Measurements from ENCODE around the gene SHLD1. TPM values are rescaled to one million over a fixed set of nuclear protein-coding genes. Genes with fewer than 3 reads are reported as not detected.

The SHLD1 gene
- total RNA-seq, 1 donor from 2014 or later: 12.5 TPM

DNA sequence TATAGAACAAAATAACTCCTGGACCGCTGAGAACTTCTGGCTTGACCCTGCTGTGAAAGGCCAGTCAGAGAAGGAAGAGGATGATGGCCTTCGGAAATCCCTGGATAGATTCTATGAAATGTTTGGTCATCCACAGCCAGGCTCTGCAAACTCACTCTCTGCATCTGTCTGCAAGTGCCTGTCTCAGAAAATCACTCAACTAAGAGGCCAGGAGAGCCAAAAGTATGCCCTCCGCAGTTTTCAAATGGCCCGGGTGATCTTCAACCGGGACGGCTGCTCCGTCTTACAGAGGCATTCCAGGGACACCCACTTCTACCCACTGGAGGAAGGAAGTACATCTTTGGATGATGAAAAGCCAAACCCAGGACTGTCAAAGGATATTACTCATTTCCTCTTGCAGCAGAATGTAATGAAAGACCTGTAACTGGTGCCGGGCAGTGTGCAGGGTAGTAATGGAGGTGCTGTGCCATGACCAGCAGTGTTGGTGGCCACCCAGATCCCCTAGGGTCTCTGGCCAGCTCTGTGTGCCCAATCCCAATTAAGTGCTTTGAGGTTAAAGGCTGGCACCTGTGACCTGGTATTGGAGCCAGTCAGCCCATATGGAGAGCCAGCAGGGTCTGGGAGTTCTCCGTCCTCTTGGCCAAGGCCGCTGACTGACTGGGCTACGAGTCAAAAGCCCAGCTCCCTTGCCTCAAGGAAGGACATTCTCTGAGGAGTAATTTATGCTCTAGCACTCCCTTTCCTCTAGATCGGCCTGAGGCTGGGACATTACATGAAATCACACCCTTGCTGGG is 113.0 kb downstream of the SHLD1 start:
- Histone ChIP-seq H3K4me3 (ENCODE audit: low read length in 3 of 3) (peak overlapping the region in 1 of 3 donors; percentile 34), H3K9me3 (ENCODE audit: control insufficient read depth in 3 of 3, low read length in 3 of 3) (no peaks in the 10 kb centered on the region), H3K4me1 (ENCODE audit: control insufficient read depth in 3 of 3, insufficient read depth in 3 of 3, low read length in 3 of 3) (peaks cover 32 to 39% (median 38%) of the 10 kb centered on the region in 3 donors), H3K27me3 (ENCODE audit: control insufficient read depth in 3 of 3, insufficient read depth in 3 of 3, low read length in 3 of 3) (no peaks in the 10 kb centered on the region), H3K9ac (ENCODE audit: low read depth in 1 of 3, low read length in 3 of 3) (peak overlapping the region in 1 of 3 donors; percentile 34), H3K27ac (ENCODE audit: low read depth, low read length) (peak overlapping the region; percentile 62), H3K36me3 (ENCODE audit: control insufficient read depth in 3 of 3, insufficient read depth in 3 of 3, low read length in 3 of 3) (no peaks in the 10 kb centered on the region)

DNA sequence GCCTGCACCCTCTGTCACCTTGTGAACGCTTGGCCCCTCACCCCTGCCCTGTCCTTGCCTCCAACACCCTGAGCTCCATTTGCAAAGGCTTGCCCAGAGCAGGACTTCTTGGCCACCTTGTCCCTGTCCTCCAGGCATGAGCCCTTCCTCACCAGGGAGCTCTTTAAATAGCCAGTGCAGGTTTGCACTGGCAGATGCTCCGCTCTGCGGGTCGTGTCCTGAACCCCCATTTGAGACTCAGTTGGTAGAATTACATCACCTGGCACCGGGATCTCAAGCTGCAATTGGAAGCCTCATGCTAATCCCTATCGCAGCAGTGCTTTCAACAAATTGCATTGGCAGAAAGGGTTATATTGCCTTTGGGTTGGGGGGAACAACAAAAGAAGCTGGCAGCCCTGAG is 114.2 kb downstream of the SHLD1 start:
- Histone ChIP-seq H3K36me3 (ENCODE audit: control insufficient read depth in 3 of 3, insufficient read depth in 3 of 3, low read length in 3 of 3) (no peaks in the 10 kb centered on the region), H3K9ac (ENCODE audit: low read depth in 1 of 3, low read length in 3 of 3) (no peak overlapping the region), H3K4me3 (ENCODE audit: low read length in 3 of 3) (no peak overlapping the region), H3K27me3 (ENCODE audit: control insufficient read depth in 3 of 3, insufficient read depth in 3 of 3, low read length in 3 of 3) (no peaks in the 10 kb centered on the region), H3K9me3 (ENCODE audit: control insufficient read depth in 3 of 3, low read length in 3 of 3) (no peaks in the 10 kb centered on the region), H3K27ac (ENCODE audit: low read depth, low read length) (peak overlapping the region; percentile 62), H3K4me1 (ENCODE audit: control insufficient read depth in 3 of 3, insufficient read depth in 3 of 3, low read length in 3 of 3) (peaks cover 32 to 39% (median 38%) of the 10 kb centered on the region in 3 donors)

DNA sequence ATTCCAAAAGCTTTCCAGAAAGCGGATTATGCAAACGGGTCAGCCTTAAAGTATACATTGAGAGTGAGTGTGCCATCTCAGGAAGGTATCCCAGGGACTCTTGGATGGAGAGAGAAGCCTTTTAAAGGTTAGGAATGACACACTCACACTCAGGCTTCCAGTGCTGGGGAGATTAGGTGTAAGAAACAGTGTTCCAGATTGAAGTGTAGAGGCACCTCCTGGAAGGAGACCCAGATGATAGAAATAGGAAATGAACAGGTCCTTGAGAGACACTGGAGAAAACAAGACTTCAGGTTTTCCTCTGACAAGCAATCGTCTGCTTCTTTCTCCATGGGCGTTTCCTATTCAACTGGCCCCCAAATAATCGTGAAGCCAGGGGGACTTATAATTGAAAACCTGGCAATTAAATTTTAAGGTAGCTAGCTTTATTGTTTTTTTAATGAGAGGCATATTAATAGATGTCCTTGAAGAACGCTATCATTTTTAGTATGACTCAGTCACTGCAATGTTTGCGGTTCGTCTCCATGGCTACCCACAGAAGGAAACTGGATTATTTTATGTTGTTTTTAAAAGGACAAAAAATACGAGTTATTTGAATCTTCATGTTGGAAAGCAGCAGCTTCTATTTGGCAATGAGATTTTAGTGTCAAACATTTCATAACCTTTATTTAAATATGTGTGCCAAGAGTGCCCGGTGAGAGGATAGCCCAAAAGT is 114.8 kb downstream of the SHLD1 start:
- peaks cover 32 to 39% (median 38%) of the 10 kb centered on the region in 3 donors for H3K4me1 ChIP-seq (ENCODE audit: control insufficient read depth in 3 of 3, insufficient read depth in 3 of 3, low read length in 3 of 3)
- H3K36me3 ChIP-seq (ENCODE audit: control insufficient read depth in 3 of 3, insufficient read depth in 3 of 3, low read length in 3 of 3): no peaks in the 10 kb centered on the region
- H3K27ac ChIP-seq (ENCODE audit: low read depth, low read length): peak overlapping the region; percentile 62
- H3K4me3 ChIP-seq (ENCODE audit: low read length in 3 of 3): no peak overlapping the region
- H3K9me3 ChIP-seq (ENCODE audit: control insufficient read depth in 3 of 3, low read length in 3 of 3): no peaks in the 10 kb centered on the region
- peak overlapping the region in 1 of 3 donors; percentile 14 for H3K9ac ChIP-seq (ENCODE audit: low read depth in 1 of 3, low read length in 3 of 3)
- H3K27me3 ChIP-seq (ENCODE audit: control insufficient read depth in 3 of 3, insufficient read depth in 3 of 3, low read length in 3 of 3): no peaks in the 10 kb centered on the region

DNA sequence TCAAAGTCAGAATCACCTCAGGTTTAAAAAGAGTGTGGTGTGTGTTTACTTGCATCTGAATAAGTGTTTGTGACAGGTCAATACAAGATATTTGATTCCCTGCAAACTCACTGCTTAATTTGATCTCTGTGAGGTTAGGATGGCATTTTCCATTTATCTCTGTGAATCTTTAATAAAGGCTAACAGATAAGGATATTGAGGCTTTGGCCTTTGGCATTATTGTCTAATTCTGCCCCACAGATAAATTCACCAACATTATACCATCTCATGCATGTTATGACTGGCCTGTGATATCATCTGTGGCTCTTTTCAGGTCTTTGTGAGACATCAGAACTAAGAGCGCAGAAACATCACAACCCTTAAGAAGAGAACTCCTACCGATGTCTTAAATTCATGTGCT is 115.4 kb downstream of the SHLD1 start:
- H3K27ac ChIP-seq (ENCODE audit: low read depth, low read length): peak overlapping the region; percentile 62
- no peaks in the 10 kb centered on the region for H3K27me3 ChIP-seq (ENCODE audit: control insufficient read depth in 3 of 3, insufficient read depth in 3 of 3, low read length in 3 of 3)

DNA sequence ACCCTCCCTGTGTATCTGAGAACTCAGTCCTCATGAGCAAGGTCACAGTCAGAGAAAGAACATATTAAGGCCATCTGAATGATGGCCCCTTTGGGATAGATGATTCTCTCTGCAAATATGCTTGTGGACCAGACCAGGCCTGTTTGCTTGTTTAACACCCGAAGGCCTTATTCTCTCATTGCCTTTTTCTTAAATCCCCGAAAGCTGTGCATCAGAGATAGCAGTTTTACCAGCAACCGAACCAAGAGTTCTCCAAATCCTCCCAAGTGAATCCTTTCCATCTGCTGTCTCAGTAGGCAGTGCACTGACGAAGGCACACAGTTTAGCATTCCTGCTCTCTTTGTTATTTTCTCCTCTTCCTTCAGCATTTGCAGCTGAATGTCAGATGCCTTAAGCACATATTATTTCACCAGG is 120.4 kb downstream of the SHLD1 start:
- H3K36me3 ChIP-seq (ENCODE audit: control insufficient read depth in 3 of 3, insufficient read depth in 3 of 3, low read length in 3 of 3): no peaks in the 10 kb centered on the region
- peaks cover under 1 to 5% (median 2%) of the 10 kb centered on the region in 3 donors for H3K4me1 ChIP-seq (ENCODE audit: control insufficient read depth in 3 of 3, insufficient read depth in 3 of 3, low read length in 3 of 3)
- no peaks in the 10 kb centered on the region for H3K27me3 ChIP-seq (ENCODE audit: control insufficient read depth in 3 of 3, insufficient read depth in 3 of 3, low read length in 3 of 3)
- no peak overlapping the region for H3K27ac ChIP-seq (ENCODE audit: low read depth, low read length)
- H3K4me3 ChIP-seq (ENCODE audit: low read length in 3 of 3): no peak overlapping the region
- no peaks in the 10 kb centered on the region for H3K9me3 ChIP-seq (ENCODE audit: control insufficient read depth in 3 of 3, low read length in 3 of 3)
- no peak overlapping the region for H3K9ac ChIP-seq (ENCODE audit: low read depth in 1 of 3, low read length in 3 of 3)

More for the DNA sequence above, 115.4 kb downstream of the SHLD1 start:
- peaks cover 32 to 39% (median 38%) of the 10 kb centered on the region in 3 donors for H3K4me1 ChIP-seq (ENCODE audit: control insufficient read depth in 3 of 3, insufficient read depth in 3 of 3, low read length in 3 of 3)
- H3K4me3 ChIP-seq (ENCODE audit: low read length in 3 of 3): no peak overlapping the region
- H3K36me3 ChIP-seq (ENCODE audit: control insufficient read depth in 3 of 3, insufficient read depth in 3 of 3, low read length in 3 of 3): no peaks in the 10 kb centered on the region
- H3K9me3 ChIP-seq (ENCODE audit: control insufficient read depth in 3 of 3, low read length in 3 of 3): no peaks in the 10 kb centered on the region
- no peak overlapping the region for H3K9ac ChIP-seq (ENCODE audit: low read depth in 1 of 3, low read length in 3 of 3)

DNA sequence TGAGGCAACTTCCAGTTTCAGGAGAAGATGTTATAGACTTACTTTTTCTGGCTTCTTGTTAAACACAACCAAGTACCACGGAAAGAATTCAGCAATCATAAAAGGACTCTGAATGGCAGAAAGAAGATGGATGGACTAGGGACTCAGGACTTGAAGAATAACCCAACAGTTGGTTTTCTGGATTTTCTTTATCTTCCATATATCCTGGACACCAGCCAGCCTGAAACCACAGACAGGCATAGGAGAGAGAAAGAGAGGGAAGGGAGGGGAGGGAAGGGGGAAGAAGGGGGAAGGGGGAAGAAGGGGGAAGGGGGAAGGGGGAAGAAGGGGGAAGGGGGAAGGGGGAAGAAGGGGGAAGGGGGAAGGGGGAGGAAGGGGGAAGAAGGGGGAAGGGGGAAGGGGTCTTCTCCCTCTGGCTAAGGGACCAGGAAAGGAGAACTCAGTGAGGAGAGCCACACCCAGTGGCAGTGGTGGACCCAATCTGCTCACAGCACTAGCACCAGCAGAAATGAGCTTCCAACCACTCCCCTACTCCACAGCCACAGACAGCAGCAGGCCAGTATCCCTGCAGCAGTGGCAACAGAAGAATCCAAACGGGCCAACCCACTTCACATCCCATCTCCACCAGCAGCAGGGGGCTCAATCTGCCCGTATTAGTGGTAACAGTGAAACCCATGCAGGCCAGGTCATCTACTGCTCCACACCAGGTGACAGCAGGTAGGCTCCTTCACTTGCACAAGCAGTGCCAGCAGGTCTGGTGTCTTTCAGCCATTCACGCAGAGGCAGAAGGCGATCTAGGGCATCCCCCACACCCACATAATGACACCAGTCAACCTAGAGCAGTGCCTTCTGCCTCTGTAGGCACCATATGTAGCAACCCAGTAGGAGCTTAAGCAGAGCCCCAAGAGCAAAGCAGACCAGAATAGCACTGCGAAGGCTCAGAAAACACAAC is 121.5 kb downstream of the SHLD1 start:
- Histone ChIP-seq H3K9me3 (ENCODE audit: control insufficient read depth in 3 of 3, low read length in 3 of 3) (no peaks in the 10 kb centered on the region), H3K4me3 (ENCODE audit: low read length in 3 of 3) (no peak overlapping the region), H3K27me3 (ENCODE audit: control insufficient read depth in 3 of 3, insufficient read depth in 3 of 3, low read length in 3 of 3) (no peaks in the 10 kb centered on the region), H3K27ac (ENCODE audit: low read depth, low read length) (no peak overlapping the region), H3K4me1 (ENCODE audit: control insufficient read depth in 3 of 3, insufficient read depth in 3 of 3, low read length in 3 of 3) (peaks cover 0 to 4% (median 2%) of the 10 kb centered on the region in 3 donors), H3K36me3 (ENCODE audit: control insufficient read depth in 3 of 3, insufficient read depth in 3 of 3, low read length in 3 of 3) (no peaks in the 10 kb centered on the region), H3K9ac (ENCODE audit: low read depth in 1 of 3, low read length in 3 of 3) (no peak overlapping the region)

DNA sequence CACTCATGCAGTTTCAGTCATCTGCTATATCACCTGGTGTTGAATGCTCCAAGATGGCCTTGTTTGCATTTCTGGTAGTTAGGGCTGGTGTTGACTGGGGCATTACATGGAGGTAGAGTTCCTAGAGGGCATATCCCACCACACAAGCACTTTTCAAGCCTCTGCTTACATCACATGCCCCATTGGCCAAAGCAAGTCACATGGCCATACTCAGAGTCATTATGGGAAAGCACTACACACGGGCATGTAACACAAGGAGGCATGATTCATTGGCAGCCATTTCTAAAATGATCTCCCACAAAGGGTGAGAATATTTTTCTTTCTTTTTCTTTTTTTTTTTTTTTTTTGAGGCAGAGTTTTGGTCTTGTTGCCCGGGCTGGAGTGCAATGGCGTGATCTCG is 126.9 kb downstream of the SHLD1 start:
- no peak overlapping the region for H3K4me3 ChIP-seq (ENCODE audit: low read length in 3 of 3)
- peaks cover 0 to under 1% (median under 1%) of the 10 kb centered on the region in 3 donors for H3K4me1 ChIP-seq (ENCODE audit: control insufficient read depth in 3 of 3, insufficient read depth in 3 of 3, low read length in 3 of 3)
- no peak overlapping the region for H3K9ac ChIP-seq (ENCODE audit: low read depth in 1 of 3, low read length in 3 of 3)
- no peak overlapping the region for H3K27ac ChIP-seq (ENCODE audit: low read depth, low read length)
- no peaks in the 10 kb centered on the region for H3K36me3 ChIP-seq (ENCODE audit: control insufficient read depth in 3 of 3, insufficient read depth in 3 of 3, low read length in 3 of 3)
- H3K9me3 ChIP-seq (ENCODE audit: control insufficient read depth in 3 of 3, low read length in 3 of 3): peaks cover 0 to 2% (median 0%) of the 10 kb centered on the region in 3 donors
- no peaks in the 10 kb centered on the region for H3K27me3 ChIP-seq (ENCODE audit: control insufficient read depth in 3 of 3, insufficient read depth in 3 of 3, low read length in 3 of 3)

DNA sequence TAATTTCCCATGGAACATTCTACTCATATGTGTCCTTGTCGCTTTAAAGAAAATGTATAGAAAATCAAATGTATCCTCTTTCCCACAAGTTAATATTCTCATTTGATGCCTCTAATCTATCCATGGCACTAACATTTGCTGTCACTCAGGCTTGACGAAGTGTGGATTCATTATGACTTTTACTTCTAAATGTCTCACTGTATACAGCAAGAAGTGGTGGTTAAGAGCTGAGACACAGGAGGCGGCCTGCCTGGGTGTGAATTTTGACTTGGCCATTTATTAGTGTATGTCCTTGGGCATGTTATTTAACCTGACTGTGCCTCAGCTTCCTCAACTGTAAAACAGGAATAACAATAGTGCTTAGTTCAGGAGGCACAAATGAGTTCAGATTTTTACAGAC is 130.1 kb downstream of the SHLD1 start:
- H3K4me1 ChIP-seq (ENCODE audit: control insufficient read depth in 3 of 3, insufficient read depth in 3 of 3, low read length in 3 of 3): peaks cover 6 to 16% (median 12%) of the 10 kb centered on the region in 3 donors
- no peaks in the 10 kb centered on the region for H3K27me3 ChIP-seq (ENCODE audit: control insufficient read depth in 3 of 3, insufficient read depth in 3 of 3, low read length in 3 of 3)
- no peak overlapping the region for H3K4me3 ChIP-seq (ENCODE audit: low read length in 3 of 3)
- no peaks in the 10 kb centered on the region for H3K36me3 ChIP-seq (ENCODE audit: control insufficient read depth in 3 of 3, insufficient read depth in 3 of 3, low read length in 3 of 3)
- H3K27ac ChIP-seq (ENCODE audit: low read depth, low read length): no peak overlapping the region
- no peak overlapping the region for H3K9ac ChIP-seq (ENCODE audit: low read depth in 1 of 3, low read length in 3 of 3)
- peaks cover 0 to 2% (median 0%) of the 10 kb centered on the region in 3 donors for H3K9me3 ChIP-seq (ENCODE audit: control insufficient read depth in 3 of 3, low read length in 3 of 3)

DNA sequence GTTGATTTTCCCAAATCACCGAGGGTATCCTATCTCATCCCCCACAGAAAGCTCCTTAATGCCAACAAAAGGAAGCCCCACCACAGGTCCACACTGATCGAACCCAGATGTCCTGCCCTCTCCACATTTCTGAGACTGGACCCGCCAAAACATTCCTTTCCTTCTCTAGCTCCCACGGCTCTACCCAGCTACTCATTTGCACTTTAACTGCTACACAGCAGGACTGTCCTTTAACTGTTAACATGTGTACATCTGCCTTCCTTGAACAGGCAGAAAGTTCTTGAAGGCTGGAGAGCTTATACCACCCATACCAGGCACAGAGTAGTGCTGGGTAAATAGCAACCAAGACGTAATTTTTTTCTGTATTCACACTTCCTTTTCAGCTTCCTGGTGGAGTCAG is 131.5 kb downstream of the SHLD1 start:
- Histone ChIP-seq H3K27ac (ENCODE audit: low read depth, low read length) (no peak overlapping the region), H3K4me1 (ENCODE audit: control insufficient read depth in 3 of 3, insufficient read depth in 3 of 3, low read length in 3 of 3) (peaks cover 13 to 30% (median 25%) of the 10 kb centered on the region in 3 donors), H3K9me3 (ENCODE audit: control insufficient read depth in 3 of 3, low read length in 3 of 3) (peaks cover 0 to 2% (median 0%) of the 10 kb centered on the region in 3 donors), H3K36me3 (ENCODE audit: control insufficient read depth in 3 of 3, insufficient read depth in 3 of 3, low read length in 3 of 3) (no peaks in the 10 kb centered on the region), H3K9ac (ENCODE audit: low read depth in 1 of 3, low read length in 3 of 3) (no peak overlapping the region), H3K27me3 (ENCODE audit: control insufficient read depth in 3 of 3, insufficient read depth in 3 of 3, low read length in 3 of 3) (no peaks in the 10 kb centered on the region), H3K4me3 (ENCODE audit: low read length in 3 of 3) (no peak overlapping the region)

Data from skeletal muscle tissue (tissue), 4 donors.